GM19467 (cell line): ENCODE results near the gene PON3.

ENCODE experiments used
- ATAC-seq: cut with Tn5 transposase; IDR thresholded peaks from one replicate; pipeline ENCODE4 v1.9.1; 2021; ENCODE audit warnings: mild to moderate bottlenecking, moderate library complexity; ENCODE audit not compliant: unreplicated experiment

Gene PON3

DNA sequence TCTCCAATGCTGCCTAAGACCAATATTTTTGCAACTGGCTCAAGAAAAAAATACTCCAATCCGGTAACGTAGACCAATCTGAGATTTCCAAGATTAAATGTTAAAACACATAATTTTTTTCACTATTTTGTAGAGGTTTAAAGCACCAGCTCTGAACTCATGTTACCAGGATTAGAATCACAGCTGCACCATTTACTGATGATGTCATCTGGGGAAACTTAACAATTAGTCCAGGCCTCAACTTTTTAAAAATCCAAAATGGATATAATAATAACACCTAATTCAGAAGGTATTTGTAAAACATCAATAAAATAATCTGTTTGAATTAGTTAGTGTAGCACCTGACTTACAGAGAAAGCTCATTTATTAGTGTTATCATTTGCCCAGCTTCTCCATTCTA, 86.2 kb downstream of the PON3 start:
- no peak for ATAC-seq
